ENCODE results near the gene PLCG1. TPM values are rescaled to one million over a fixed set of nuclear protein-coding genes. Genes with fewer than 3 reads are reported as not detected.
A peak's percentile ranks its signal among the peaks of the same experiment; 100 is the strongest.

Gene PLCG1
- total and polyA plus RNA-seq, 2 of the 8 experiments (the other 6 are each of a cell fraction or from before 2014, with no cell fraction given) = 103 to 154 TPM

DNA sequence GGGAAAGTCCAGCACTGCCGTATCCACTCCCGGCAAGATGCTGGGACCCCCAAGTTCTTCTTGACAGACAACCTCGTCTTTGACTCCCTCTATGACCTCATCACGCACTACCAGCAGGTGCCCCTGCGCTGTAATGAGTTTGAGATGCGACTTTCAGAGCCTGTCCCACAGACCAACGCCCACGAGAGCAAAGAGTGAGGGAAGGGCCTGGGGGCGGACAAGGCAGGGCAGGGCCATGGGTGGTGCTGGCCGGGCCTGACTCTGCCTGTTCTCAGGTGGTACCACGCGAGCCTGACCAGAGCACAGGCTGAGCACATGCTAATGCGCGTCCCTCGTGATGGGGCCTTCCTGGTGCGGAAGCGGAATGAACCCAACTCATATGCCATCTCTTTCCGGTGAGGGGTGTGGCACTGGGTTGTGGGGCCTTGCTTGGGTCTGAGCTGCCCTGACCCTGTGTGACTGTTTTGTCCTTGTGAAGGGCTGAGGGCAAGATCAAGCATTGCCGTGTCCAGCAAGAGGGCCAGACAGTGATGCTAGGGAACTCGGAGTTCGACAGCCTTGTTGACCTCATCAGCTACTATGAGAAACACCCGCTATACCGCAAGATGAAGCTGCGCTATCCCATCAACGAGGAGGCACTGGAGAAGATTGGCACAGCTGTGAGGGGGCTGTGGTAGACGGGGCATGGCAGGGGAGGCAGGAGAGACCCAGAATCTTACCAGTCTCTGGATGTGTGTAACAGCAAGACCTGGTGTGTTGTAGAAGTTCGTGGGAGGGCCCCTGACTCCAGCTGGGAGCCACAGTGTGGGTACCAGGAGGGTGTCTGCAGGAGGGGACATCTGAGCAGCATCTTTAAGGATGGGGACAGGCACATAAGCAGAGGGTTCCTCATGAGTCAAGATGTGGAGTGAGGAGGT is 29.1 kb downstream of the PLCG1 start:
- ChIA-PET POLR2A (ENCODE audit: partially characterized antibody) (interaction anchor here (0.9 to 6.1 kb wide), 4 partner anchors 14 to 31 kb away, joined by 3 to 23 read pairs (median 3); no protein-coding TSS in a partner anchor), CTCF (ENCODE audit: partially characterized antibody) (interaction anchor here (0.6 to 4.8 kb wide), 4 partner anchors 26 to 204 kb away, joined by 3 to 35 read pairs (median 10); partner anchors contain the start of gene LPIN3)
- Histone ChIP-seq H3K36me3 (ENCODE audit: control insufficient read depth in 2 of 4, insufficient read depth in 4 of 4, low read length in 3 of 4) (peaks cover 60 to 85% (median 82%) of the 10 kb centered on the region in 4 experiments), H3K18ac (ENCODE audit: extremely low read depth, low read length) (no peak overlapping the region), H3K9me3 (ENCODE audit: insufficient read depth in 2 of 2, low read depth in 1 of 2, low read length in 1 of 2) (no peaks in the 10 kb centered on the region), H4K5ac (ENCODE audit: insufficient read length, low read depth, low read length) (no peak overlapping the region), H3K56ac (replicated peaks; ENCODE audit: insufficient read length, low read depth, low read length) (no peak overlapping the region), H3K23me2 (ENCODE audit: low read depth, low read length) (no peaks in the 10 kb centered on the region), H3K4me2 (ENCODE audit: insufficient read depth in 1 of 2, low read depth in 2 of 2, low read length in 2 of 2) (no peak overlapping the region), H4K91ac (replicated peaks; ENCODE audit: insufficient read length, low read length) (no peak overlapping the region), H3K79me2 (ENCODE audit: control insufficient read depth in 1 of 2, insufficient read depth in 2 of 2, low read length in 2 of 2) (no peaks in the 10 kb centered on the region; a peak in 1 of 4 replicates), H2BK12ac (ENCODE audit: low read depth, low read length) (no peak overlapping the region), H2AFZ (ENCODE audit: low read length) (no peak overlapping the region), H3K23ac (ENCODE audit: insufficient read length) (no peak overlapping the region), H3K79me1 (ENCODE audit: low read depth, low read length) (peaks cover 2% of the 10 kb centered on the region; the same call in 1 of the 2 replicates), H3K14ac (ENCODE audit: insufficient read length) (no peak overlapping the region), H3K27me3 (replicated peaks in 1 of 4; ENCODE audit: control insufficient read depth in 3 of 4, extremely low read depth in 1 of 4, insufficient read depth in 3 of 4, low read length in 3 of 4) (no peaks in the 10 kb centered on the region), H3K27ac (ENCODE audit: low read depth, low read length) (no peak overlapping the region), H2BK20ac (ENCODE audit: low read length) (no peak overlapping the region), H4K20me1 (replicated peaks in 1 of 2; ENCODE audit: control insufficient read depth in 1 of 2, insufficient read depth in 2 of 2, low read length in 2 of 2) (peaks cover 8 to 16% of the 10 kb centered on the region in 2 experiments), H2BK5ac (ENCODE audit: low read depth, low read length) (no peak overlapping the region; the same call in 1 of the 2 replicates), H2AK5ac (ENCODE audit: low read depth, low read length) (no peak overlapping the region), H3K9ac (replicated peaks in 1 of 4; ENCODE audit: extremely low read depth in 1 of 4, low read depth in 3 of 4, low read length in 3 of 4) (no peak overlapping the region), H3K4ac (replicated peaks; ENCODE audit: insufficient read length, low read depth, low read length) (no peak overlapping the region), H4K8ac (ENCODE audit: extremely low read depth, insufficient read depth, low read length) (no peak overlapping the region; the same call in 1 of the 2 replicates), H3K4me1 (replicated peaks in 1 of 4; ENCODE audit: control insufficient read depth in 3 of 4, insufficient read depth in 4 of 4, low read length in 3 of 4) (no peaks in the 10 kb centered on the region; a peak in 1 of 7 replicates), H2BK15ac (ENCODE audit: low read length) (no peak overlapping the region), H2BK120ac (replicated peaks; ENCODE audit: low read depth, low read length) (no peak overlapping the region), H3K4me3 (ENCODE audit: extremely low read depth in 1 of 4, insufficient read depth in 2 of 4, low read depth in 3 of 4, low read length in 4 of 4) (no peak overlapping the region)
- FAIRE-seq (no peak), DNase-seq (ENCODE audit: low read depth in 1 of 2, low spot score in 2 of 2) (no peak)
- TF ChIP-seq SIX5 (IDR thresholded peaks at IDR 0.05; ENCODE audit: low read depth, low read length) (no peak), POLR2AphosphoS5 (IDR thresholded peaks at IDR 0.05; ENCODE audit: low read depth, low read length) (0 out of 2 replicates have a peak, but pooled peaks have one; percentile 11)
- 87% methylated on average over 27 of the region's 27 CpGs; no CpG with 5 or more reads in 1 of the 2 experiments for WGBS, 2 experiments (ENCODE audit: extremely low coverage in 1 of 2, insufficient coverage in 1 of 2, insufficient read length in 1 of 2, insufficient replicate concordance in 2 of 2, low coverage in 1 of 2, low lambda C conversion rate in 2 of 2, missing lambda C conversion rate in 1 of 2)
